PC-9 (cell line): Measurements from ENCODE around the gene SLC25A27. TPM values are rescaled to one million over a fixed set of nuclear protein-coding genes. Genes with fewer than 3 reads are reported as not detected.

ENCODE experiments used
- BruUV-seq: library from RNA; stranded (reverse); fragments of 400-500 nt; replicated peaks from 2 replicates; lab custom pipeline; 2021; lab: Mats Ljungman, UMichigan
- CTCF ChIA-PET: fragments of 300-600 bp; sonication (Branson Sonifier 250); formaldehyde crosslinking; loops from one replicate; lab custom pipeline; 2022; ENCODE audit warnings: antibody characterized with exemption; lab: Charles Lee
- POLR2A ChIA-PET: fragments of 300-600 bp; sonication (Branson Sonifier 250); formaldehyde crosslinking; loops from one replicate; lab custom pipeline; 2022; ENCODE audit warnings: antibody characterized with exemption; ENCODE audit not compliant: unreplicated experiment; lab: Charles Lee
- DNase-seq, 2 experiments: peaks; one replicate each; pipeline versions ENCODE4 v3.0.0 to v3.0.0-alpha.2; 2015 to 2022; ENCODE audit warnings: mixed read lengths in 1 of 2
- H2AFZ ChIP-seq: fragments of 200-600 bp; sonication (generic); 2 replicates; pipeline ENCODE4 v1.8.1; 2017; ENCODE audit warnings: antibody characterized with exemption
- H3F3A ChIP-seq: fragments of 200-600 bp; sonication (generic); 2 replicates; pipeline ENCODE4 v1.8.1; 2017; ENCODE audit warnings: antibody characterized with exemption, mild to moderate bottlenecking, low read depth; ENCODE audit not compliant: insufficient read depth
- H3K27ac ChIP-seq: fragments of 200-600 bp; sonication (generic); 2 replicates; pipeline ENCODE4 v1.6.1; 2016; ENCODE audit warnings: mixed run types
- H3K27me3 ChIP-seq: fragments of 200-600 bp; sonication (generic); 2 replicates; pipeline ENCODE4 v1.6.1; 2016; ENCODE audit warnings: low read depth, mixed run types; ENCODE audit not compliant: insufficient read depth
- H3K36me3 ChIP-seq: fragments of 200-600 bp; sonication (generic); 2 replicates; pipeline ENCODE4 v1.6.1; 2016; ENCODE audit warnings: low read depth, mixed run types
- H3K4me1 ChIP-seq: fragments of 200-600 bp; sonication (generic); replicated peaks from 2 replicates; pipeline ENCODE4 v1.6.1; 2016; ENCODE audit warnings: mixed run types; ENCODE audit not compliant: insufficient read depth
- H3K4me2 ChIP-seq: fragments of 200-600 bp; sonication (generic); 2 replicates; pipeline ENCODE4 v1.6.1; 2017; ENCODE audit warnings: mixed run types
- H3K4me3 ChIP-seq: fragments of 200-600 bp; sonication (generic); 2 replicates; pipeline ENCODE4 v1.6.1; 2016; ENCODE audit warnings: mixed run types
- H3K79me2 ChIP-seq: fragments of 200-600 bp; sonication (generic); 2 replicates; pipeline ENCODE4 v1.6.1; 2017; ENCODE audit warnings: low read depth, mixed run types
- H3K9me2 ChIP-seq: fragments of 200-600 bp; sonication (generic); 2 replicates; pipeline ENCODE4 v1.8.1; 2017; ENCODE audit warnings: mild to moderate bottlenecking; ENCODE audit not compliant: insufficient read depth
- H3K9me3 ChIP-seq: fragments of 200-600 bp; sonication (generic); 2 replicates; pipeline ENCODE4 v1.8.1; 2016; ENCODE audit warnings: low read depth; ENCODE audit not compliant: insufficient read depth
- H4K20me1 ChIP-seq: fragments of 200-600 bp; sonication (generic); 2 replicates; pipeline ENCODE4 v1.8.1; 2017; ENCODE audit not compliant: insufficient read depth
- CTCF ChIP-seq: fragments of 200-600 bp; sonication (generic); conservative IDR thresholded peaks from 2 replicates; pipeline ENCODE4 v1.6.1; 2017; ENCODE audit warnings: mixed run types, antibody characterized with exemption, mild to moderate bottlenecking, moderate library complexity
- EZH2 ChIP-seq: fragments of 200-600 bp; sonication (generic); IDR thresholded peaks from 2 replicates; pipeline ENCODE4 v1.8.0; 2017; ENCODE audit warnings: antibody characterized with exemption, low read depth
- intact Hi-C: fragments of 100-400 bp; cut with micrococcal nuclease; formaldehyde crosslinking; loops from one replicate; pipeline ENCODE4 v1.10.0; 2022; ENCODE audit not compliant: unreplicated experiment
- total RNA-seq: library from RNA; stranded (reverse); gene quantifications from 2 replicates; pipeline ENCODE4 v1.2.3, GENCODE V29; 2021

Gene SLC25A27
- total RNA-seq, 1 experiment from 2014 or later, result 25.0 TPM

GRCh38 chr6:46687619-46688097, 34.9 kb downstream of the SLC25A27 start, which contains the start of gene TDRD6:
TSS of gene TDRD6 (plus strand) at chr6:46687885. CDS start at chr6:46688129, 244 bp downstream.
- H4K20me1 ChIP-seq, result no peaks in the 10 kb centered on the region

GRCh38 chr6:46688117-46688965, 35.6 kb downstream of the SLC25A27 start:
- H3F3A ChIP-seq, result peaks cover 8% of the 10 kb centered on the region; the same call in 1 of the 2 replicates
- no peaks in the 10 kb centered on the region for H3K9me3 ChIP-seq
- no peaks in the 10 kb centered on the region for H4K20me1 ChIP-seq
- ChIA-PET POLR2A (no interaction called here), CTCF (no interaction called here)
- no peaks in the 10 kb centered on the region for H3K27me3 ChIP-seq
- no peak overlapping the region for H2AFZ ChIP-seq
- no peak overlapping the region for H3K4me2 ChIP-seq
- no peak overlapping the region for H3K4me3 ChIP-seq
- 0 out of 2 replicates have a peak, but pooled peaks cover 10% of the 10 kb centered on the region for H3K4me1 ChIP-seq
- H3K9me2 ChIP-seq, result no peaks in the 10 kb centered on the region
- intact Hi-C loops, result no loop called here
- H3K36me3 ChIP-seq, result no peaks in the 10 kb centered on the region
- H3K79me2 ChIP-seq, result no peaks in the 10 kb centered on the region
- DNase-seq, result no peak
- BruUV-seq, result no TSS peak
- TF ChIP-seq EZH2 (no peak), CTCF (no peak)
- no peak overlapping the region for H3K27ac ChIP-seq

More at GRCh38 chr6:46687619-46688097, 34.9 kb downstream of the SLC25A27 start, which contains the start of gene TDRD6:
- no peak within 1 kb of the TSS for H2AFZ ChIP-seq
- no peaks in the 10 kb centered on the region for H3K36me3 ChIP-seq
- H3K27ac ChIP-seq, result no peak within 1 kb of the TSS
- peaks cover 8% of the 10 kb centered on the region; the same call in 1 of the 2 replicates for H3F3A ChIP-seq
- H3K9me2 ChIP-seq, result no peaks in the 10 kb centered on the region
- H3K4me3 ChIP-seq, result no peak within 1 kb of the TSS
- 0 out of 2 replicates have a peak, but pooled peaks cover 10% of the 10 kb centered on the region for H3K4me1 ChIP-seq
- ChIA-PET CTCF (no interaction called here), POLR2A (no interaction called here)
- BruUV-seq, result no TSS peak
- H3K79me2 ChIP-seq, result no peaks in the 10 kb centered on the region
- DNase-seq, result no peak
- intact Hi-C loops, result no loop called here
- no peak within 1 kb of the TSS for H3K4me2 ChIP-seq
- no peak for TF ChIP-seq EZH2
- TF ChIP-seq CTCF, result no peak
- no peaks in the 10 kb centered on the region for H3K27me3 ChIP-seq
- H3K9me3 ChIP-seq, result no peaks in the 10 kb centered on the region

- no peaks in the 10 kb centered on the region for H3K79me2 ChIP-seq
- no peak overlapping the region for H2AFZ ChIP-seq
- no peaks in the 10 kb centered on the region for H4K20me1 ChIP-seq
- H3K9me2 ChIP-seq, result no peaks in the 10 kb centered on the region
- no peak overlapping the region for H3K4me3 ChIP-seq
- peaks cover 8% of the 10 kb centered on the region; the same call in 1 of the 2 replicates for H3F3A ChIP-seq
- POLR2A ChIA-PET, result no interaction called here
- H3K36me3 ChIP-seq, result no peaks in the 10 kb centered on the region
- BruUV-seq, result no TSS peak
- TF ChIP-seq CTCF, result no peak
- intact Hi-C loops, result no loop called here
- H3K4me2 ChIP-seq, result no peak overlapping the region
- H3K27me3 ChIP-seq, result no peaks in the 10 kb centered on the region
- H3K4me1 ChIP-seq, result 0 out of 2 replicates have a peak, but pooled peaks cover 10% of the 10 kb centered on the region
- no peak overlapping the region for H3K27ac ChIP-seq
- CTCF ChIA-PET, result no interaction called here
- DNase-seq, result no peak
- no peaks in the 10 kb centered on the region for H3K9me3 ChIP-seq
These were observed 36.2 kb downstream of the SLC25A27 start for GRCh38 chr6:46688966-46689335.
